ENCODE data around the gene HM13. TPM values are rescaled to one million over a fixed set of nuclear protein-coding genes. Genes with fewer than 3 reads are reported as not detected.

The HM13 gene
- total RNA-seq, 2 donors from 2014 or later, result 71.6 to 76.7 TPM

GRCh38 chr20:31581391-31581790 lies 67.1 kb downstream of the HM13 start:
- no peak for DNase-seq (ENCODE audit: low spot score)
- Histone ChIP-seq H3K36me3 (no peaks in the 10 kb centered on the region), H3K27me3 (replicated peaks; ENCODE audit: insufficient read depth) (no peaks in the 10 kb centered on the region), H3K27ac (no peak overlapping the region), H3K4me3 (no peak overlapping the region), H3K9me3 (no peaks in the 10 kb centered on the region), H3K4me1 (ENCODE audit: control insufficient read depth in 1 of 2, low read depth in 2 of 2) (no peaks in the 10 kb centered on the region)
- no peak for ATAC-seq (ENCODE audit: insufficient number of reproducible peaks, low FRiP score, low read depth)
- TF ChIP-seq, protein P1, sequence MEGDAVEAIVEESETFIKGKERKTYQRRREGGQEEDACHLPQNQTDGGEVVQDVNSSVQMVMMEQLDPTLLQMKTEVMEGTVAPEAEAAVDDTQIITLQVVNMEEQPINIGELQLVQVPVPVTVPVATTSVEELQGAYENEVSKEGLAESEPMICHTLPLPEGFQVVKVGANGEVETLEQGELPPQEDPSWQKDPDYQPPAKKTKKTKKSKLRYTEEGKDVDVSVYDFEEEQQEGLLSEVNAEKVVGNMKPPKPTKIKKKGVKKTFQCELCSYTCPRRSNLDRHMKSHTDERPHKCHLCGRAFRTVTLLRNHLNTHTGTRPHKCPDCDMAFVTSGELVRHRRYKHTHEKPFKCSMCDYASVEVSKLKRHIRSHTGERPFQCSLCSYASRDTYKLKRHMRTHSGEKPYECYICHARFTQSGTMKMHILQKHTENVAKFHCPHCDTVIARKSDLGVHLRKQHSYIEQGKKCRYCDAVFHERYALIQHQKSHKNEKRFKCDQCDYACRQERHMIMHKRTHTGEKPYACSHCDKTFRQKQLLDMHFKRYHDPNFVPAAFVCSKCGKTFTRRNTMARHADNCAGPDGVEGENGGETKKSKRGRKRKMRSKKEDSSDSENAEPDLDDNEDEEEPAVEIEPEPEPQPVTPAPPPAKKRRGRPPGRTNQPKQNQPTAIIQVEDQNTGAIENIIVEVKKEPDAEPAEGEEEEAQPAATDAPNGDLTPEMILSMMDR (IDR thresholded peaks at IDR 0.05), result no peak

- TF ChIP-seq, protein P1 (IDR thresholded peaks at IDR 0.05), result no peak
- Histone ChIP-seq H3K27ac (peak overlapping the region; percentile 74 to 82), H3K4me3 (peak overlapping the region; percentile 81), H3K4me1 (ENCODE audit: control insufficient read depth in 1 of 2, low read depth in 2 of 2) (peaks cover 5 to 15% of the 10 kb centered on the region in 2 donors), H3K9me3 (no peaks in the 10 kb centered on the region), H3K27me3 (replicated peaks; ENCODE audit: insufficient read depth) (no peaks in the 10 kb centered on the region), H3K36me3 (no peaks in the 10 kb centered on the region)
- no peak for DNase-seq (ENCODE audit: low spot score)
- ATAC-seq (ENCODE audit: insufficient number of reproducible peaks, low FRiP score, low read depth), result no peak
Measured at GRCh38 chr20:31587545-31588389, 73.5 kb downstream of the HM13 start.

GRCh38 chr20:31590717-31591225 lies 76.5 kb downstream of the HM13 start:
- ATAC-seq (ENCODE audit: insufficient number of reproducible peaks, low FRiP score, low read depth), result no peak
- H3K27ac ChIP-seq, result no peak overlapping the region
- H3K36me3 ChIP-seq, result no peaks in the 10 kb centered on the region
- H3K4me1 ChIP-seq (ENCODE audit: control insufficient read depth in 1 of 2, low read depth in 2 of 2), result peaks cover 10 to 19% of the 10 kb centered on the region in 2 donors
- no peaks in the 10 kb centered on the region for H3K27me3 ChIP-seq (replicated peaks; ENCODE audit: insufficient read depth)
- no peaks in the 10 kb centered on the region for H3K9me3 ChIP-seq
- TF ChIP-seq, protein P1 (IDR thresholded peaks at IDR 0.05), result no peak
- H3K4me3 ChIP-seq, result no peak overlapping the region
- DNase-seq (ENCODE audit: low spot score), result no peak

DNA sequence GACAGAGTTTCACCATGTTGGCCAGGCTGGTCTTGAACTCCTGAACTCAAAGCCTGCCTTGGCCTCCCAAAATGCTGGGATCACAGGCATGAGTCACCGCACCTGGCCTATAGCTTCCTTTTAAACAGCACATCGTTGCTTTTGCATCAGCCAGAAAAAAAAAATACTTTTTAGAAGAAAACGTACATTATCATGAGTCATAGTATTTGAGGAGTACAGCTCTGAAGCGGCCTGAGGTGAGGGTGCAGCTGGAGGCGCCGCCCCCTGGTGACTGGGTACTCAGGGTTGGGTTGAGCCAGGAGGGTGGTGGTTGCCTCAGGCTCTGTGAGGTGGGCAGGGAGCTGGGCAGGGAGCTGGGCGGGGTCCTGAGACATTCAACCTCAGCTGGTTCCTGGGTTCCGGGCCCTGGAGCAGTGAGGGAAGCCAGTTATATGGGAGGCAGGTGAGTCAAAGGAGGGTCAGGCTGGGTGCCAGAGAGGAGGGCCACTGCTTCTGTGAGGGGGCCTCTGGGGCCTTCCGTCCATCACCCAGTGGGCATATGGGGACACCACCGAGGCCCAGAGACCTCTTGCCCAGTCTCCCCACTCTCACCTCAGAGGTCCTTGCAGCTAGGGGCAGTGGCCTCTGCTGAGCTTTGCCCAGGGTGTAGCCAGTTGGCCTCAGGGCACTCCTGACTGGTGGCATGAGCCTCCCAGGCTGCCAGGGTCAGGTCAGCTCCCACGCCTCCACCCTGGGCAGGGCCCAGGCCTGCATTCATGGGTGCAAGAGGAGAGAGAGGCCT lies 79.2 kb downstream of the HM13 start:
- TF ChIP-seq, protein P1 (IDR thresholded peaks at IDR 0.05), result no peak
- Histone ChIP-seq H3K27ac (no peak overlapping the region), H3K9me3 (no peaks in the 10 kb centered on the region), H3K36me3 (no peaks in the 10 kb centered on the region), H3K4me3 (no peak overlapping the region), H3K27me3 (replicated peaks; ENCODE audit: insufficient read depth) (no peaks in the 10 kb centered on the region), H3K4me1 (ENCODE audit: control insufficient read depth in 1 of 2, low read depth in 2 of 2) (peaks cover 10 to 18% of the 10 kb centered on the region in 2 donors)
- DNase-seq (ENCODE audit: low spot score) (no peak), ATAC-seq (ENCODE audit: insufficient number of reproducible peaks, low FRiP score, low read depth) (no peak)

- no peaks in the 10 kb centered on the region for H3K27me3 ChIP-seq (replicated peaks; ENCODE audit: insufficient read depth)
- no peak for DNase-seq (ENCODE audit: low spot score)
- TF ChIP-seq, protein P1 (IDR thresholded peaks at IDR 0.05), result no peak
- no peaks in the 10 kb centered on the region for H3K9me3 ChIP-seq
- no peak overlapping the region for H3K4me3 ChIP-seq
- H3K4me1 ChIP-seq (ENCODE audit: control insufficient read depth in 1 of 2, low read depth in 2 of 2), result peaks cover 10 to 17% of the 10 kb centered on the region in 2 donors
- no peak for ATAC-seq (ENCODE audit: insufficient number of reproducible peaks, low FRiP score, low read depth)
- no peak overlapping the region for H3K27ac ChIP-seq
- H3K36me3 ChIP-seq, result no peaks in the 10 kb centered on the region
Measured at GRCh38 chr20:31594002-31594557, 79.8 kb downstream of the HM13 start.

Measured in thoracic aorta (tissue), 2 donors.